ENCODE measurements around the gene CD28.
A peak's percentile ranks its signal among the peaks of the same experiment; 100 is the strongest.
"Not testable (repeated sequence)": the region's sequence is repeated elsewhere in the genome, so short reads cannot be mapped to it uniquely, and the experiment has no call there.

CD28 gene

GRCh38 chr2:203751685-203752271 lies 45.3 kb downstream of the CD28 start:
- no peak for DNase-seq

DNA sequence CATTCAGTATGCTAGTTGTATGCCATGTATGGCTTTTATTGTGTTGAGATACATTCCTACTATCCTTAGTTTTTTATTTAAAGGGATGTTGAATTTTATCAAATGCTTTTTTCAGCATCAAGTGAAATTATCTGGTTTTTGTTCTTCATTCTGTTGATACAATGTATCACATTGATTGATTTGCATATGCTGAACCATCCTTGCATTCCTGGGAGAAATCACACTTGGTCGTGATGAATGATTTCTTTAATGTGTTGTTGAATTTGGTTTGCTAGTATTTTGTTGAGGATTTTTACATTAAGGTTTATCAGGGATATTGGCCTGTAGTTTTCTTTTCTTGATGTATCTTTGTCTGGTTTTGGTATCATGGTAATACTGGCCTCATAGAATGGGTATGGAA lies 49.7 kb downstream of the CD28 start:
- no peak for DNase-seq

DNA sequence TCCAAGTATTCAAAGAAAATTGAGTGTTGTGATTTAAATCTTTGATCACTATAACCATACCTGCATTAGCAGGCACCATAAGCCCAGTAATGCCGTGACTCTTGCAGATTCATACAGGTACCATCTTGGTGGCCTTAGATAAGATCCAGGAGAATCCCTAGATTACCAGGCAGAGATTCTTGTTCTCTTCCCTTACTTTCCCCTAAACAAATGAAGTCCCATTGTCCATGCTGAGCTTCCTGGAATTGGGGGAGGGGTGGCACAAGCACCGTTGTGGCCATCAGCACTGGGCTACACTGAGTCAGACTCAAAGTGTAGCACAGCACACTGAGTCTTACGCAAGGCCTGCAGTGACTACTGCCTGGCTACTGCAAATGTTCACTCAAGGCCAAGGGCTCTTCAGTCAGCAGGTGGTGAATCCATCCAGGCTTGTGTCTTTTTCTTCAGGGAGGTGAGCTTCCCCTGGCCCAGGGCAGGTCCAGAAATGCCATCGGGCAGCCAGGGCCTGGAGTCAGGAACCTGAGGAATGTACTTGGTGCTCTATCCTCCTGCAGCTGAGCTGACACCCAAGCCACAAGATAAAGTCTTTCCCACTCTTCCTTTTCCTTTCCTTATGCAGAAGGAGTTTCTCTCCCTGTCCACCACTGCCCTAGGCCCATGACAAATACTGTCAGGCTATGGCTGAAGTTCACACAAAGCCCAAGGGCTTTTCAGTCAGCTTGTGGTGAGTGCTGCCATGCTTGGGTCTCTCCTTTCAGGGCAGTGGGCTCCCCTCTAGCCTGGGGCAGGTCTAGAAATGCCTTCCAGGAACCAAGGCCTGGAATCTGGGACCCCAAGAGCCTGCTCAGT lies 52.6 kb downstream of the CD28 start:
- DNase-seq: no peak

DNA sequence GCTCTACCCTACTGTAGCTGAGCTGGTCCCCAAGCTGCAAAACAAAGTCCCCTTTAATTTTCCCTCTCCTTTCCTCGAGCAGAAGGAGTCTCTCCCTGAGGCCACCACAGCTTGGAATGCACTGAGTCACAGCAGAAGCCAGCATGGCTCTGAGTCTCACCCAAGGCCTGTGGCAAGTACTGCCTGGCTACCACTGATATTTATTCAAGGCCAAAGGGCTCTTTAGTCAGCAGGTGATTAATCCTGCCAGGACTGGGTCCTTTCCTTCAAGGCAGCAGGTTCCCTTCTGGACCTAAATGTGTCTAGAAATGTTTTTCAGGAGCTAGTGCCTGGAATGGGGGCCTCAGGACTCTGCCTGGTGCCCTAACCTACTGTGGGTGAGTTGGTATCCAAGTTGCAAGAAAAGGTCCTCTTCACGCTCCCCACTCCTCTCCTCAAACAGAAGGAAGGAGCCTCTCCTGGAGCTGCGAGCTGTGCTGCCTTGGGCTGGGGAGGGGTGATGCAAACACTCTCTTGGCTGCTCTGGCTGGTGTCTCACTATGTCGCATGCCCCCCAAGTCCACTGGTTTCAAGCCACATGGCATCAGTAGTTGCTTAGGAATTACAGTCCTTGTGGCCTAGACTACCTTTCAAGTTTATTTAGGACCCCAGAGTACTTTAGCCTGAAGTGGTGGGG lies 53.4 kb downstream of the CD28 start:
- no peak for DNase-seq

DNA sequence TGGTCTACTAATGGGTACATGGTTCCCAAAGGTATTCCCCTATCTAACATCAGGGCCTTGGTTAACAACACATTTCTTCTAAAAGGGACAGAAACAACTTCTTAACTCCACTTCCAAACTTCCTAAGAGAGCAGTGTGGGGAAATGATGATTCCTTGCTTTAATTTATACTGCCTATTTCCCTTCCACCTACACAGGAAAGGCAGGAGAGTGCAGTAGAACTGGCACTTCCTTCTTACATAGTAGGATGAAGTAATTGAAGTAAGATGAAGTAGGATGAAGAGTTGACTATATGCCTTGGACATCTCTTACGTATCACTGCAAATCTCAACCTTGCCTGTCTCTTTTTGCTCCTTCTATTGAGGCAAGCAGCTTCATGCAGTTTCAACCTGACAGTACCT lies 54.7 kb downstream of the CD28 start:
- no peak for DNase-seq

DNA sequence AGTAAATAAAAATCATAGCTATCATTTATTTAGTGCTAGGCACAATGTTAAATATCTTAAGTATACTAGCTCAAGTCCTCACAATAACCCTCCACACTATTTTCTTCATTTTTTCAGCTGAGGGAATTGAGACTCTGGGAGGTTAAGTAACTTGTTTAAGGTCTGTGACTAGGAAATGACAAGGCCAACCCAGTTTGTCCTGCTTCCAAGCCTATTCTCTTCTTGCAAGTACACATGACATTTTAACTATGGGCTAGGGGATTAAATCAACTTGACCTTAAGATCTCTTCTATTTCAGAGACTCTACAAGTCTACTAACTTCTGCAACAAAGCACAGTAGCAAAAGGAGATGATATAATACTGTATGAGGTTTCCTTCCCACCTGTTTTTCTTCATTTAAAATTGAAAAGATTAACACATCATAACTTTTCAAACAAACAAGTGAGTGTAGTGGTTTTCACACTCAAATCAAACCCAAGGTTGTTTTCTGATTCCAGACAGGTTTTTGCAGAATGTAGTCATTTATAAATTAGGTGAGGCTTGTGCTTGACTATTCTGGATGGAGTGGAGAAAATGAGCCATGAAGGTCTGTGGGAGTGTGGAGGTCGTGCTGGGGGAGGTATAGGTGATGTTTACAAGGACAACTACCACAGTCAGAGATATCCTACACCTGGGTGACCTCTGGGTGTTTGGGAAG lies 57.0 kb downstream of the CD28 start:
- no peak for DNase-seq

GRCh38 chr2:203763938-203764664 lies 57.7 kb downstream of the CD28 start:
- DNase-seq: no peak

DNA sequence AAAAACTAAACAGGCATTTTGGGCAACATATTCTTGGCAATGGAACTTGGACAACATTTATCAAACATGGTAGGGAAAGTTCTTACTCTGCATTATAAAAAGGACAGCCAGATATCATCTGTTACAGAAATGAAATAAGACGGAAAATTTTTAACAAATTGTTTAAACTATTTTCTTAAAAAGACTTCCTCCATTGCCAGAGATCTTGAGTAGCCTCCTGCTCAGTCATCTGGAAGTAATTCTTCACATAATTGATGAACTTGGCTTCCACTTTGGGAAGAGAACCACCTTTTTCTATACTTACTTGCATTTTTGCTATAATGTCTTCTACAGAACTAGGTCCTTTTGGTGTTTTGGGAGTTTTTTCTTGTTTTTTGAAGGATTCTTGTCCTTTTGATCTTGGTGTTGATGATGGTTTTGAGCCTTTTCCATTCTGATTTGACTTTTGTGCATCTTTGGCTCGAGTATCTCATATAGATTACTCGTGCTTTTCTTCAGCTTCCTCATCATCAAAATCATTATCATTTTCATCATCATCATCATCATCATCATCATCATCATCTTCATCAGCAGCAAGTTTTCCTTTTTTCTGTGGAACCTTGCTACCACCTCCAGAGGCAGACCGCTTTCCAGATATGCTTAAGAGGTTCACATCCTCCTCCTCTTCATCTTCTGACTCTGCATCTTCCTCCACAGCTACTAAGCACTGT lies 66.2 kb downstream of the CD28 start:
- DNase-seq: no peak

DNA sequence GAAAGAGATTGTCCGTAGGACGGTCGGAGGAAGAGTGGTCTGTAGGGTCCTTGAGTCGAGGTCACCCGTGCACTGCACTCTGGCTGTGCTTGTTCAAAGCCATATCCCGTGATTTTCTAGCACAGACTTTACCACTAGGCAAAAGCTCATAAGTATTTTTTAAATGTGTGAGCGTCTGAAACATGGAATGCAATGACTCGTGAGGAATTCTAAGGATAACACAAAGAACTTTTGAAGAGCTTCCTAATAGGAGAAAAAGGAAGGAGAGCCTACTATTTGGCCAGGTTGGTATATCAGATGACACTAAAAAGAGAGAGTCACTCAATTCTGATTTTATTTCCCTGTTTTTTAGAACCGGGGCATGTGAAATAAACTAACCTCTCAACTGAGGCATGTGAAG lies 68.3 kb downstream of the CD28 start:
- no peak for DNase-seq

DNA sequence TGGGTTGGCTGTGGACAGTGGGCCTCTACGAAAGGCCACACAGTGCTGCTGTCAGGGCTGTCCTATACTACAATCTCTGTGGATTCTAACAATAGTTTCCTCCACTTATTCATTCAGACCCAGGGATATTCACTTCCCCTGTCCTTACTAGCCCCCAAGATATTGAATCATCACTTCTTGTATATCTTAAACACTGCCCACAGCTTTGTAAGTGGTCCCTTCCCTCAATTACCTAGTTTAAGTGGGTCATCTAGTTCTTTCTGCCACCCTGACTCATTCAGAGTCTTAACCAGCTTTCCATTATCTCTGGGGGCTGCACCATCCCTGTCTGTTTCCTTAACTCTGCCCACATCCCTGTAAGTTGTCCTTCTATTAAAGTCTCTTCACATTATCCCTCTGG lies 69.2 kb downstream of the CD28 start:
- no peak for DNase-seq

GRCh38 chr2:203777030-203777429 lies 70.6 kb downstream of the CD28 start:
- no peak for DNase-seq

DNA sequence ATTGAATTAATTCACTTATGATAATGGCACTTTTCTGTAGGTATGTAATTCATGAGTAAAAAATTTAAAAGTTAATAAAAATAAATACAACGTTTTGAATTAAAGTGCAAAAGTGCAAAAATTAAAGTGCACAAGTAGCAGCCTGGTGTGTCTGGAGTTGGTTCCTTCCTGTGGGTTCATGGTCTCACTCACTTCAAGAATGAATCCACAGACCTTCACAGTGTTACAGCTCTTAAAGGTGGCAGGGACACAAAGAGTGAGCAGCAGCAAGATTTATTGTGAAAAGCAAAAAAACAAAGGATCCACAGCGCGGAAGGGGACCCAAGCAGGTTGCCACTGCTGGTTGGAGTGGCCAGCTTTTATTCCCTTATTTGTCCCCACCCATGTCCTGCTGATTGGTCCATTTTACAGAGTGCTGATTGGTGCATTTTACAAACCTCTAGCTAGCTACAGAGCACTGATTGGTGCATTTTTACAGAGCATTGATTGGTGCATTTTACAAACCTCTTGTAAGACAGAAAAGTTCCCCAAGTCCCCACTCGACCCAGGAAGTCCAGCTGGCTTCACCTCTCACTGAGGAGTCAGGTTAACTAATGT lies 73.1 kb downstream of the CD28 start:
- not testable (repeated sequence) for DNase-seq

- no peak for DNase-seq
Observed at GRCh38 chr2:203780231-203780630, 73.8 kb downstream of the CD28 start.

- no peak for DNase-seq
Observed at GRCh38 chr2:203781151-203781550, 74.7 kb downstream of the CD28 start.

- DNase-seq: peak; percentile 27
Observed at GRCh38 chr2:203782262-203782976, 76.0 kb downstream of the CD28 start.

DNA sequence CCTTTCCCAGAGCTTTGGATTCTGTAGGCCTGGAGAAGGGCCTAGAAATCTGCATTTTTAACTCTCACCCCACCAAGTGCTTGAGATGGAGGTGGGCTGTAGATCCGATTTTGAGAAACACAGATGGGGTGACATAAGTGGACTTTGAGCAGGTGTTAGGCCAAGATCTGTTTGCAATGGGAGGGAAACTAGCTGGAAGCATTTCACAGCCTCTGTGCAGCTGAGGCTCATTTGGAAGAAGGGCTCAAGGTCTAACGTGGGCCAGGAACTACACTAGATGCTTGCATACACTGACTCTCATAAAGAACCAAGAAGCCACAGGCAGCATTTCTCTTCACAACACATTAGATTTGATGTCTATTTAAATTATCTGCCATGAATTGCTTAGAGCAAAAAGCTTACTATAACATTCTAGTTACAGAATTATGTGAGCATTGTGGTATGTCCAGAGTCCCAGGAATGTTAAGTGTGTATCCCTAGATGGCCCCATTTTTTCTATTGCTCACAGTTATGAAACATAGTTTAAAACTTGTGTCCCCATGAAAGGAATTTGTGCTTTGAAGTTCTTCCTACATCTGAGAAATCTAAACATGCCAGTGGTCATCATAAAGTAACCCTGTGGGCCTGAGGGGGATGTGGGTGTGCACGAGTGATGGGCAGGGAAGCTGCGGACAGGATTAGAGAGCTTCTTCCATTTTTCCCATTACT lies 77.2 kb downstream of the CD28 start:
- no peak for DNase-seq

DNA sequence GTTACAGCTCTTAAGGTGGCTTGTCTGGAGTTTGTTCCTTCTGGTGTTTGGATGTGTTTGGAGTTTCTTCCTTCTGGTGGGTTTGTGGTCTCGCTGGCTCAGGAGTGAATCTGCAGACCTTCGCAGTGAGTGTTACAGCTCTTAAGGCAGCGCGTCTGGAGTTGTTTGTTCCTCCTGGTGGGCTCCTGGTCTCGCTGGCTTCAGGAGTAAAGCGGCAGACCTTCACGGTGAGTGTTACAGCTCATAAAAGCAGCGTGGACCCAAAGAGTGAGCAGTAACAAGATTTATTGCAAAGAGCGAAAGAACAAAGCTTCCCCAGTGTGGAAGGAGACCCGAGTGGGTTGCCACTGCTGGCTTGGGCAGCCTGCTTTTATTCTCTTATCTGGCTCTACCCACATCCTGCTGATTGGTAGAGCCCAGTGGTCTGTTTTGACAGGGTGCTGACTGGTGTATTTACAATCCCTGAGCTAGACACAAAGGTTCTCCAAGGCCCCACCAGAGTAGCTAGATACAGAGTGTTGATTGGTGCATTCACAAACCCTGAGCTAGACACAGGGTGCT lies 78.4 kb downstream of the CD28 start:
- not testable (repeated sequence) for DNase-seq

DNA sequence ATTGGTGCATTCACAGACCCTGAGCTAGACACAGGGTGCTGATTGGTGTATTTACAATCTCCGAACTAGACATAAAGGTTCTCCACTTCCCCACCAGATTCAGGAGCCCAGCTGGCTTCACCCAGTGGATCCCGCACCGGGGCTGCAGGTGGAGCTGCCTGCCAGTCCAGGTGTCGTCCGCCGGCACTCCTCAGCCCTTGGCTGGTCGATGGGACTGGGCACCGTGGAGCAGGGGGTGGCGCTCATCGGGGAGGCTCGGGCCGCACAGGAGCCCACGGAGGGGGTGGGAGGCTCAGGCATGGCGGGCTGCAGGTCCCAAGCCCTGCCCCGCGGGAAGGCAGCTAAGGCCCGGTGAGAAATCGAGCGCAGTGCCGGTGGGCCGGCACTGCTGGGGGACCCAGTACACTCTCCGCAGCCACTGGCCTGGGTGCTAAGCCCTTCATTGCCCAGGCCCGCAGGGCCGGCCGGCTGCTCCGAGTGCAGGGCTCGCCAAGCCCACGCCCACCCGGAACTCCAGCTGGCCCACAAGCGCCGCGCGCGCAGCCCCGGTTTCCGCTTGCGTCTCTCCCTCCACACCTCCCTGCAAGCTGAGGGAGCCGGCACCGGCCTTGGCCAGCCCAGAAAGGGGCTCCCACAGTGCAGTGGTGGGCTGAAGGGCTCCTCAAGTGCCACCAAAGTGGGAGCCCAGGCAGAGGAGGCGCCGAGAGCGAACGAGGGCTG lies 79.1 kb downstream of the CD28 start:
- DNase-seq: not testable (repeated sequence)

Measured in NCI-H1105 (cell line).